A204.1 (cell line): ENCODE measurements around the gene MYO5B.
"Not testable (repeated sequence)": the region's sequence is repeated elsewhere in the genome, so short reads cannot be mapped to it uniquely, and the experiment has no call there.

Experiments
- FAIRE-seq: peaks from 2 replicates; lab custom pipeline; 2012; peaks lifted over from hg19 to GRCh38; lab: Jason Lieb, UNC

Gene MYO5B

GRCh38 chr18:49786019-49786720, 408.8 kb downstream of the MYO5B start:
- no peak for FAIRE-seq

DNA sequence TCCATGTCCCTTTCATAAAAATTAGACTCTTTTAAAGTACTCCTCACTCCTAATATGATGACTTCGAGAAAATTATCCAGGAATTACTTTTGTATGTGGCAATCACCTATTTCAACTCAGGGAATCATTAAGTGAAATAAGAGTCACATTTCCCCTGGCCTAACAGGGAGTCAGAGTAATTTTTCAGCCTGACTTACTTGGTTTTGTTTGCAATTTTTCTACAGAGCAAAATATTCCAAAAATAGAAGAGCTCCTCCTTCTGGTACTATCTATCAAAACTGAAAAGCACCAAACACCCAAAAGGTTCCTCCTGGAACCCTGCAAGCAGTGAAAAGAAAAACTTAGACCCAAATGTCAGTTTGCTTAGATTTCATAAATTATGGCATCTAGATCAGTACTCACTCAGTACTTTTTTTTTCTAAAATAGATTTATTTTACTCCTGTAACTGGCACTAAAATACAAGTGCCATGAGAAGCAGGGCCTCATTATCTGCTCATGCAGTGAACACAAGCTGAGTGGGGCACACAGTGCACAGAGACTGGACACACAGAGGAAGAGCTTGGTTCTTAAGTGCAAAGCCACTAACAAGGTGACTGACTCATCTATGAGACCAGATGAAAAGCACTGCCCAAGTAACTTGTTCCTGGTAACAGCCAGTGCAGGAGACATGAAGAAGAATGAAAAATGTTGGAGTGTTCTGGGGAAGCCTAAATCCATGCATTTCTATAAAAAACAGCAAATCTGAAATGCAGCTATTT, 410.3 kb downstream of the MYO5B start:
- FAIRE-seq: no peak

GRCh38 chr18:49783631-49784030, 411.3 kb downstream of the MYO5B start:
- not testable (repeated sequence) for FAIRE-seq

DNA sequence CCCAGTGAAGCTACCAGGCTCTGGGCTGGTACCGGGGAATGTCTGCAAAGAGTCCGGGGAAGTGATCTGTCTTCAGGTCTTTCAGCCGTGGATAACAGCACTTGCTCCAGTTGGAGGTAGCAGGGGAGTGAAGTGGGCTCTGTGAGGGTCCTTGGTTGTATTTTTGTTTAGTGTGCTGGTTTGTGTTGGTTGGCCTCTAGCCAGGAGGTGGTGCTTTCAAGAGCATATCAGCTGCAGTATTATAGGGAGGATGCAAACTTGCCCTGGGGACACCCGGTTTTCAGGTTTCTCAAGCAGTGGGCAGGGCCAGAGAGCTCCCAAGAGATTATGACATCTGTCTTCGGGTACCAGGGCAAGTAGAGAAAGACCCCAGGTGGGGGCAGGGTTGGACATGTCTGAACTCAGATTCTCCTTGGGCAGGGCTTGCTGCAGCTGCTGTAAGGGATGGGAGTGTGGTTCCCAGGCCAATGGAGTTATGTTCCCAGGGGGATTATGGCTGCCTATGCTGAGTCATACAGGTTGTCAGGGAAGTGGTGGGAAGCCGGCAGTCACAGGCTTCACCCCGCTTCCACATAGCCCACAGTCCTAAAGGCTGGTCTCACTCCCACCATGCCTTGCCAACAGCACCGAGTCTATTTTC, 416.0 kb downstream of the MYO5B start:
- FAIRE-seq: no peak
